ENCODE results near the gene COL17A1. TPM values are rescaled to one million over a fixed set of nuclear protein-coding genes. Genes with fewer than 3 reads are reported as not detected.

COL17A1 gene
- total RNA-seq, 1 donor from 2014 or later = 1.7 TPM

DNA sequence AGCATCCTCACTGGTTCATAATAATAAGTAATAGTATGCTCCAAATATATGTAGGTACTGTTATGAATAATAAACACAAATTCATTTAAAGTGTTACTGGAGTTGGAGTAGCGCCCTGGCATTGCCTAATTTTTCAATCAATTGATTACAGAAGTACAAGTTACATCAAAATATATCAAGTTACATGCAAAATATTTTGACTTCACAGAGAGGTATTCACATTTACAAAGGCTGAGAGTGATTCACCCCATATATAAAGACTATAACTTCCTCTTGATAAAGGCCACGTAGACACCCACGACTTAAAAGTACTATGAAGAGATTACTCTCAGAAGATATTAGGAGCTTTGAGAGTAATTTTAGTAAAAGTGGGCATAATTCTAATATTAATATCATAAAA lies 13.6 kb upstream of the COL17A1 start:
- no peak overlapping the region for H3K4me3 ChIP-seq (ENCODE audit: low read depth, low read length)
- TF ChIP-seq, protein P1, sequence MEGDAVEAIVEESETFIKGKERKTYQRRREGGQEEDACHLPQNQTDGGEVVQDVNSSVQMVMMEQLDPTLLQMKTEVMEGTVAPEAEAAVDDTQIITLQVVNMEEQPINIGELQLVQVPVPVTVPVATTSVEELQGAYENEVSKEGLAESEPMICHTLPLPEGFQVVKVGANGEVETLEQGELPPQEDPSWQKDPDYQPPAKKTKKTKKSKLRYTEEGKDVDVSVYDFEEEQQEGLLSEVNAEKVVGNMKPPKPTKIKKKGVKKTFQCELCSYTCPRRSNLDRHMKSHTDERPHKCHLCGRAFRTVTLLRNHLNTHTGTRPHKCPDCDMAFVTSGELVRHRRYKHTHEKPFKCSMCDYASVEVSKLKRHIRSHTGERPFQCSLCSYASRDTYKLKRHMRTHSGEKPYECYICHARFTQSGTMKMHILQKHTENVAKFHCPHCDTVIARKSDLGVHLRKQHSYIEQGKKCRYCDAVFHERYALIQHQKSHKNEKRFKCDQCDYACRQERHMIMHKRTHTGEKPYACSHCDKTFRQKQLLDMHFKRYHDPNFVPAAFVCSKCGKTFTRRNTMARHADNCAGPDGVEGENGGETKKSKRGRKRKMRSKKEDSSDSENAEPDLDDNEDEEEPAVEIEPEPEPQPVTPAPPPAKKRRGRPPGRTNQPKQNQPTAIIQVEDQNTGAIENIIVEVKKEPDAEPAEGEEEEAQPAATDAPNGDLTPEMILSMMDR (conservative IDR thresholded peaks at IDR 0.05; ENCODE audit: low read depth, low read length) = no peak
- DNase-seq (ENCODE audit: low read depth) = no peak

DNA sequence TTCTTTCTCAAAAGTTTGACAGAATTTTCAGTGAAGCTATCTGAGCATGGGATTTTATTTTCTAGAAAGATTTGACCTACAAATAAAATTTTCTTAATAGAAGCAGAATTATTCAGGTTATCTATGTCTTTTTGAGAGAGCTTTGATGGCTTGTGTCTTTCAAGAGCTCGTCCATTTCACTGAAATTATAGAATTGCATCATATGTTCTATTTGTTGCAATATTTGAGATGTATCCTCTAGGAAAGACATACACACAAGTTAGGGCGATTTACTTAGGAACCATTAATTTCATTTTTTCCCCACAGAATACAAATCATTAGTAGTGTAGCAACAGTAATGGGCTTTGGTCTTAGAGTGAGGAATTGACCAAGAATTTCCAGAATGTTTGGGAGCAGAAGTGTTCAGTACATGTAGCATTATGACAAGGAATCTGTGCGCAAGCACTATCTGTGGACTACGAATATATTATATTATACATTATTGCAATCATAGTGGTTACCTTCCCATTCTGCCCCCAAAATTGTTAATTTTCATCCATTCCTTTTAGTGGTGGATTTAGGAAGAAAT lies 12.8 kb upstream of the COL17A1 start:
- H3K4me3 ChIP-seq (ENCODE audit: low read depth, low read length) = no peak overlapping the region
- DNase-seq (ENCODE audit: low read depth) = no peak
- TF ChIP-seq, protein P1 (conservative IDR thresholded peaks at IDR 0.05; ENCODE audit: low read depth, low read length) = no peak

DNA sequence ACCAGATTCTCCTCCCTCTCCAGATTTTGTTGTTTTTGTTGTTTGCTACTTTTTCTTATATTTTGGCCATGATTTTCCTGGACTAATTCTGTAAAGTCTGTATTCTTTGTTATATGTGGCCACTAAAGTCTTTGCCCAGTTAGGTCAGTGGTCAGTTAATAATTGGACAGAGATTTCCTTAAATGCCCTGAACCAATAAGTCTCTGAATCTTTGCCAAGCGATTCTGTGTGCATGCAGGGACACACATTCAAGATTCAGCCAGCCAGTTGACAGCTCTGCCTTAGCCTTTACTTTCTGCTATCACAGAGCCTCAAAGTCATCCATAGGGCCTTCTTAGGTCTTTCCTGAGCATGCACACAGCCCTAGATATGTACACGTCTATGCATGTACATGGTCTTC lies 11.0 kb upstream of the COL17A1 start:
- DNase-seq (ENCODE audit: low read depth) = peak; percentile 63
- TF ChIP-seq, protein P1 (conservative IDR thresholded peaks at IDR 0.05; ENCODE audit: low read depth, low read length) = no peak
- H3K4me3 ChIP-seq (ENCODE audit: low read depth, low read length) = no peak overlapping the region

GRCh38 chr10:104092749-104093148 lies 7.1 kb upstream of the COL17A1 start:
- no peak for DNase-seq (ENCODE audit: low read depth)
- H3K4me3 ChIP-seq (ENCODE audit: low read depth, low read length) = no peak overlapping the region
- TF ChIP-seq, protein P1 (conservative IDR thresholded peaks at IDR 0.05; ENCODE audit: low read depth, low read length) = no peak

GRCh38 chr10:104090611-104091010 lies 4.9 kb upstream of the COL17A1 start:
- H3K4me3 ChIP-seq (ENCODE audit: low read depth, low read length) = no peak overlapping the region
- DNase-seq (ENCODE audit: low read depth) = no peak
- TF ChIP-seq, protein P1 (conservative IDR thresholded peaks at IDR 0.05; ENCODE audit: low read depth, low read length) = no peak

DNA sequence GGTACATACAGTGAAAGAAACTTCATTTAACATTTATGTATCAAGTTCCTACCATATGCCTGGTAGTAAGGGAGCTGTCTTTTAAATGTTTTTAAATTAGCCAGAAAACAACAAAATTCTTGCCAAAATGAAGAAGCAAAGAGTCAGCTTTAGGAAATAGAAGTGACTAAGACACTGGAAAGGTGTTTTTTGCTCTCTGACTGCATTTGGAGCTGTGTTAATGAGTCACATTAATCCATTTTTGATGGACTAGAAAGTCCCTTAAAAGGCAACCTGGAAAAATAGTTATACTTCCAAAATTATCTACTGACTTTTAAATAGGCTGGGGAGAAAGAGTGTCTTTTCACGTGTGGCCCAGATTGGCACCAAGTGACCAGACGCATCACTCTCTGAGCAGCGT lies 3.9 kb upstream of the COL17A1 start:
- DNase-seq (ENCODE audit: low read depth) = no peak
- TF ChIP-seq, protein P1 (conservative IDR thresholded peaks at IDR 0.05; ENCODE audit: low read depth, low read length) = no peak
- no peak overlapping the region for H3K4me3 ChIP-seq (ENCODE audit: low read depth, low read length)

DNA sequence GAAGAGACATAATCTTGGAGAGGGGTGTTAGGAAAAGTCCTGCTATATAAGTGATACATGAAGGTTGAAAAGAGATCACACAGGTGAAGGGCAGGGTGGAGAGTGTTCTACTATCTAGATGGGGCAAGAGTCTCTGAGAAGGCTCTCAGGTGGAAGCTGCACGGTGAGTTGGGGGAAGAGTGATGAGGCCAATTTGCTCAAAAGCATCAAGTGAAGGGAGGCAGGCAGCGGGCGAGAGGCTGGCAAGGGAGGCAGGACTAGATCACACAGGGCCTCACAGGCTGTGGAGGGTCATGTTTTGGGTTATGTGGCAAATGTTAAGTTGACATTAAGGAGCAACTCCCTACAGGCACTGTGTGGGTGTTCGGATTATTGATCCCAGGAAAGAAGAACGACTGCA lies 2.6 kb upstream of the COL17A1 start:
- DNase-seq (ENCODE audit: low read depth) = no peak
- no peak overlapping the region for H3K4me3 ChIP-seq (ENCODE audit: low read depth, low read length)
- TF ChIP-seq, protein P1 (conservative IDR thresholded peaks at IDR 0.05; ENCODE audit: low read depth, low read length) = no peak
